GM12892 (cell line): ENCODE measurements around the gene YES1.
"Not testable (repeated sequence)": the region's sequence is repeated elsewhere in the genome, so short reads cannot be mapped to it uniquely, and the experiment has no call there.

Source experiments
- DNase-seq: peaks from one replicate; pipeline ENCODE4 v3.0.0; 2011; ENCODE audit not compliant: insufficient read length
- FAIRE-seq: peaks from 2 replicates; lab custom pipeline; 2011; peaks lifted over from hg19 to GRCh38; lab: Jason Lieb, UNC
- POLR2A ChIP-seq: IDR thresholded peaks from 2 replicates; pipeline ENCODE4 v1.6.1; 2011; ENCODE audit warnings: low read depth, low read length, control low read depth
- POLR2AphosphoS5 ChIP-seq: IDR thresholded peaks from 2 replicates; pipeline ENCODE4 v1.6.1; 2011; ENCODE audit warnings: low read depth, low read length, control low read depth
- TAF1 ChIP-seq: IDR thresholded peaks from 2 replicates; pipeline ENCODE4 v1.6.1; 2011; ENCODE audit warnings: low read depth, mild to moderate bottlenecking, control low read depth, low read length, borderline replicate concordance

YES1 gene

DNA sequence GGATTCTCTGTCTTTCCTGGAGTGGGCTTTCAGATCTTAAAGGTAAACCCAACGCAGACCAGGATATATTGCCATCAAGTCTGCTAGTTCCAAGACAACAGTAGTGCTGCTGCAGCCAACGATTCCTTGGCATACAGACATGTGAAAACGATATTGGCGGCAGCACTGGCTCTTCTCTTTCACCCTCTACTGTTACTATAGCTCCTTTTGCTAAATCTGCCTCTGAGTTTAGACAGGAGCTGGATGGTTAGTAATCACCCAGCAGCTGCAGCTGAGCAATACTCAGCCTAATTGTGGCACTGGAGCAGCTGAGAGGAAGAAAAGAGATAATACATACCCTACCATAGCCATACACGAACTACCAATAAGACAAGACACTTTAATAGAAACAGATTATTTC lies 4.0 kb downstream of the YES1 start:
- DNase-seq (no peak), FAIRE-seq (no peak)

GRCh38 chr18:805755-806110 lies 6.3 kb downstream of the YES1 start:
- DNase-seq (no peak), FAIRE-seq (peak; percentile 51)
- TF ChIP-seq TAF1: no peak
- no peak for TF ChIP-seq POLR2AphosphoS5
- no peak for TF ChIP-seq POLR2A

More for the DNA sequence above, 4.0 kb downstream of the YES1 start:
- TF ChIP-seq TAF1: no peak
- no peak for TF ChIP-seq POLR2A
- TF ChIP-seq POLR2AphosphoS5: no peak

DNA sequence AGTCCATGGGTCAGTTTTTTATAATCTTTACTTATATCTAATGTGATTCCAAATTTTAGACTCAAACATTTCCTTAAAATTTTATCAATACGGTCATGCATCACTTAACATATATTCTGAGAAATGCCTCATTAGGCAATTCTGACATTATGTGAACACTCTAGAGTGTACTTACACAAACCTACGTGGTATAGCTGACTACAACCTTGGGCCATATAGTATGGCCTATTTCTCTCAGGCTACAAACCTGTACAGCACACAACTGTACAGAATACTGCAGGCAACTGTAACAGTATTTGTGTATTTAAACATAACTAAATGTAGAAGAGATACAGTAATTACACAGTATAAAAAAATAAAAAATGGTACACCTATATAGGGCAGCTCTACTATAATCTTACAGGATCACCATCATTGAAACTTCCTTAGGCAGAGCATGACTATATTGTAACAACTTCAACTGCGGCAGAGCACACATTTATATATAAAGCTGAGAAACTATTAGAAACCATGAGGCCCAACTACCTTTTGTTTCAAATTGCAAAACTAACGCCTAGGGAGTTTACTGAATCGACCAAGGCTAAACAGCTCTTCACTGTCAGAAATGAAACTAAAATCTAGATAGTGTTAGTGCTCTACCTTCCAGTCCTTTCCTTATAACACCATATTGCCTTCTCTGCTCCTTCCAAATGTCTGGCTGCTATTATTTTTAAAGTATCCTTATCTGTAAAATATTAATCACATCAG lies 6.9 kb downstream of the YES1 start:
- no peak for DNase-seq
- TF ChIP-seq POLR2A: no peak
- TF ChIP-seq TAF1: no peak
- no peak for FAIRE-seq

GRCh38 chr18:801137-801536 lies 10.9 kb downstream of the YES1 start:
- no peak for DNase-seq
- FAIRE-seq: no peak
- TF ChIP-seq POLR2AphosphoS5 (no peak), TAF1 (no peak), POLR2A (no peak)

DNA sequence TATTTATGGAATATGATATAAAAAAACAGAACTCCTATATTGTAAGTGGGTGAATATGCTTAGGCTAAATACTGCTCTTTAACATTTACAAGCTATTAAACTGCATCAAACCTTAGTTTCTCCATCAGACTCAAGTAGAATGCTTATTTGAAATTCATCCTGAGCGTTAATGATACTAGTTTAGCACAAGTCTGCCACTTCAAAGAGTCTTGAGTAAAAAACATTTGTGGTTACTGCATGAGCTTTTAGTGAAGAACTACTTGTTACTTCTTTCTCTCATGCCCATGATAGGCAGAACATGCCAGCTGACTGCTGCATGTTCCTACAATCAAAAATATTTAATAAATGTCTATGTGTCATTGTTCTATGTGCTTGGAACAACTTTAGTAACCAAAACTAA lies 12.1 kb downstream of the YES1 start:
- no peak for FAIRE-seq

DNA sequence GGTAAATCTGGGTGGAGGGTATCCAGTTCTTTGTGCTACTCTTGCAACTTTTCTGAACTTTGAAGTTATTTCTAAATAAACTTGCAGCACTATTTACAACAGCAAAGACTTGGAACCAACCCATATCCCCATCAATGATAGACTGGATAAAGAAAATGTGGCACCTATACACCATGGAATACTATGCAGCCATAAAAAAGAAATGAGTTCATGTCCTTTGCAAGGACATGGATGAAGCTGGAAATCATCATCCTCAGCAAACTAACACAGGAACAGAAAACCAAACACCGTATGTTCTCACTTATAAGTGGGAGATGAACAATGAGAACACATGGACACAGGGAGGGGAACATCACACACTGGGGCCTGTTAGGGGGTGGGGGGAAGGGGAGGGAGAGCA lies 16.7 kb downstream of the YES1 start:
- not testable (repeated sequence) for FAIRE-seq, DNase-seq

More for the DNA sequence above, 12.1 kb downstream of the YES1 start:
- no peak for DNase-seq
- no peak for TF ChIP-seq POLR2AphosphoS5
- TF ChIP-seq POLR2A: no peak

DNA sequence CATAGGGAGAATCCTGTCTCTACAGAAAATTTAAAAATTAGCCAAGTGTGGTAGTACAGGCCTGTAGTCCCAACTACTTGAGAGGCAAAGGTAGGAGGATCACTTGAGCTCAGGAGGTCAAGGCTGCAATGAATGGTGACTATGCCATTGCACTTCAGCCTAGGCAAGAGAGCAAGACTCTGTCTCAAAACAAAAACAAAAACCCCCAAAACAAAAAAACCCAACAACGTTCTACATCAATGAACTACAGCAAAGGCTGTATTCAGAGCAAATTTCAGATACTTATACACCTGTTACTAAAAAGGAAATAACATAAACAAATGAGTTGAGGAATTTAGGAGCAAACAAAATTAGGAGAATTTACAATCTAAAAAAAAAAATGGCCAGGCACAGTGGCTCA lies 22.6 kb downstream of the YES1 start:
- DNase-seq (no peak), FAIRE-seq (no peak)
- TF ChIP-seq POLR2A: no peak
- TF ChIP-seq TAF1: no peak
- no peak for TF ChIP-seq POLR2AphosphoS5

DNA sequence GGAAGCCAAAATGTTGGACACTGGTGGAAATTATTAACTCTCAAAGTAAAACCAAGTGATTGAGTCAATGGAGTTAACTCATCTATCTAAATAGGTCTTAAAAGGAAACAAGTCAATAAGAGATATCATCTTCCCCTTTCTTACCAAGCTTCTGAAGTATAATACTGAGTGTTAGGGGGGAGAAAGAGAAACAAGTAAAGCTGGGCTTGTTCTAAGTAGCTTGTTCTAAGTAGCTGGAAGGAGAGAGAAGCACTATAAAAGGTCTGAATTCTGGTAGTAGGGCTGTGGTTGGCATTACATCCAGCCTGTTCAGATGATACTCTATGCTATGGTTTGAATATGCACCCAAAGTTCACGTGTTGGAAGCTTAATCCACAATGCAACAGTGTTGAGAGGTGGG lies 26.8 kb downstream of the YES1 start:
- FAIRE-seq (no peak), DNase-seq (no peak)
- TF ChIP-seq POLR2AphosphoS5 (no peak), TAF1 (no peak), POLR2A (no peak)

DNA sequence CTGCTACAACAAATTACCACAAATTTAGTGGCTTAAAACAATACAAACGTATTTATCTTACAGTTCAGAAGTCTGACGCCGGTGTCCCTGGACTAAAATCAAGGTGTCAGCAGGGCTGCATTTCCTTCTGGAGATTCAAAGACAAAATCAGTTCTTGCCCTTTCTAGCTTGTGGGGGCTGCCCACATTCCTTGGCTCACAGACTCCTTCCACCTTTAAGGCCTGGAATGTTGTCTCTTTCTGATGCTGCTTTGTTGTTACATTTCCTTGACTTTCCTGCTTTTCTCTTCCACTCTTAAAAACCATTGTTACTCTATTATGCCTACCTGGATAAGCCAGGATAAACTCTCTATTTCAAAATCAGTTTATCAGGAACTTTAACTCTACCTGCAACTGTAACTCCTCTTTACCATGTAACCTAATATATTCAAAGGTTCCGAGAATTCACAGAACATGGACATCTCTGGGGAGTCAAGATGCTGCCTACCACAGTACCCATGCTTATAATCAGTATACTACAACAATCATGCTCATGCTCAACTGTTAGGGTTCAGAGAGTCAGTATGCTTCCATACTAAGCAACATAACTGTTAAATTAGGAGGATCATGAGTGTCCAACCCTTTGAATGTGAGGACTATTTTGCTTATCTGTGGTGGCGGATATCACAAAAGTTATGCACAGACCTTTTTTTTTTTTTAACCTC lies 27.4 kb downstream of the YES1 start:
- TF ChIP-seq POLR2A (no peak), POLR2AphosphoS5 (no peak), TAF1 (no peak)
- FAIRE-seq (peak; percentile 14), DNase-seq (no peak)

DNA sequence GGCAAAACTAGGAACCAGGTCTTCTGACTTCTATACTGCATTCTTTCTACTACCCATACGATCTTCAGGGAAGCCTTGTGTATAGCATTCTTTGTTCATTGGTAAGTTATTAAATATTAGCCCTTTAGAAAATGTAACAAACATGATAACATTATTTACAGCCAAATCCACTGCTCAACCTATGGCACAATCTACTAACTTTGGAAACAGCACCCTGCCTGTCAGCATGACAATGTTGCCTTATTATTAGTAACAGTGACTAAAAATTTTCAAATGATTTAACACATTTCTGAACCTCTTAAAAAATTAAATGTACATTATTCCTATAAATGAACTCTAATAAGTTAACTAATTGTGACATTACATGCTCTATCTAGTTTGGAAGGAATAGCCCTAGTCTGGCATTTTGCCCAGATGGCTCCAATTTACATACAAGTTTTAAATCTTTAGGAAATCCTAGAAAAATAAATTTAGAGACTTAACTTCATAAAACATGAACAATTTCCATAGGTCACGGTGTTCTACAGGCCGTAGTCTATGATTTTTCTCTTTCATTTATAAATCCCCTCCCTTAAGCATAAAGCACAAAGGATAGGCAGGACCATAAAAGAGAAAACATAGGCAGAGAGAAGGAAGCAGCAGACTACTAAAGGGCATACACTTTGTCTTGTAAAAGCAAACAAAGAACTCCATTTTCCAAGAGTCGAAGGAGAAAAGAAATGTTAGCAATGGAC lies 33.7 kb downstream of the YES1 start:
- DNase-seq: no peak
- FAIRE-seq: no peak

GRCh38 chr18:777021-777420 lies 35.0 kb downstream of the YES1 start:
- TF ChIP-seq TAF1: no peak
- TF ChIP-seq POLR2AphosphoS5: no peak
- no peak for TF ChIP-seq POLR2A
- DNase-seq (no peak), FAIRE-seq (no peak)

More for the DNA sequence above, 33.7 kb downstream of the YES1 start:
- TF ChIP-seq POLR2A: no peak
- no peak for TF ChIP-seq POLR2AphosphoS5
- no peak for TF ChIP-seq TAF1

DNA sequence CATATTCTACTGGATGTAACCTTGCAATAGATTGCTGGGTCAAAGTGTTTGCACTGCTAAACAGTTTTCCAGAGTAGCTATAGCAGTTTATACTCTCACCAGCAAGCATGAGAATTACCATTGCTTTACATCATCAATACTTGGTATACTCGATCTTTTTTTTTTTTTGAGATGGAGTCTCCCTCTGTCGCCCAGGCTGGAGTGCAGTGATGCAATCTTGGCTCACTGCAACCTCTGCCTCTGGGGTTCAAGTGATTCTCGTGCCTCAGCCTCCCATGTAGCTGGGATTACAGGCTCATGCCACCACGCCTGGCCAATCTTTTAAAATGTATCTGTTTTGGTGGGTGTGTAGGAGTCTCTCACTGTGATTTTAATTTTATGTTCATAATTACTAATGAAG lies 36.0 kb downstream of the YES1 start:
- not testable (repeated sequence) for FAIRE-seq, DNase-seq
